ENCODE measurements around the gene PTPRD.
"Not testable (repeated sequence)": the region's sequence is repeated elsewhere in the genome, so short reads cannot be mapped to it uniquely, and the experiment has no call there.

Gene PTPRD

GRCh38 chr9:8946461-8946860, 1666.3 kb downstream of the PTPRD start:
- DNase-seq: no peak

- DNase-seq: no peak
Measured at GRCh38 chr9:8943392-8943791, 1669.4 kb downstream of the PTPRD start.

DNA sequence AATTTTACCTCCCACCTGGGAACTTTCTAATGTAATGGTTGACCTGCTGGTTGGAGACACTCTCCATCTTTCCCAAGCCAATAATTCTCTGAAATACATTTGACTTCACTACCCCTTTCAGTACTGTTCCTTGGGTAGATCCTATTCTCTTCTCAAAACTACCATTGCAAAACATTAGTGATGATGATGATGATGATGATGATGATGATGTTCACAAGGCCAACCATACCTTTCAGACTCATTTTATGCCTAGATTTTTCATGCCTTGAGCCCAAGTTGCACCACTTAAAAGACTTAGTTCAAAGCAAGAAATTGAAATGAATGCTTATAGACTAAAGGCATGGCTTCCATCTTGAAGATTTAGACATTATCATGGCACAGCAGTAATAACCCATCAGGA, 1672.2 kb downstream of the PTPRD start:
- DNase-seq: no peak

DNA sequence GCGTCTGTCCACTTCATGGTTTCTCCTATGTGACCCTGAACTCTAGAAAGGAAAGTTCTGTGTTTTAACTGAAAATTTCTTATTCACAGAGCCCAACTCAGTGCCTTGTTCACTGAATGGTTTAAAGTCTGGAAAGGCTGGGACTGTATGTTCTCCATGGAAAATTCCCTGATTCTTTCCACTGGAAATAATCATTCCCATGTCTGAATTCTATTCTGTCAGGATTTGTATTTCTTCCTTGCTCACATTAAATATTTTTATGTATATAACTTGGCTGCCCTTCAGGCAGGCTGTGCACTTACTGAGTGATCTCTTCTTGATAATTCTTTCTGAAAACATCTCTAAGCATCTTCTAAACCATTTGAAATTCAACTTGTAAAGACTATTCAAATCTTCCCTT, 1686.3 kb downstream of the PTPRD start:
- DNase-seq: no peak

DNA sequence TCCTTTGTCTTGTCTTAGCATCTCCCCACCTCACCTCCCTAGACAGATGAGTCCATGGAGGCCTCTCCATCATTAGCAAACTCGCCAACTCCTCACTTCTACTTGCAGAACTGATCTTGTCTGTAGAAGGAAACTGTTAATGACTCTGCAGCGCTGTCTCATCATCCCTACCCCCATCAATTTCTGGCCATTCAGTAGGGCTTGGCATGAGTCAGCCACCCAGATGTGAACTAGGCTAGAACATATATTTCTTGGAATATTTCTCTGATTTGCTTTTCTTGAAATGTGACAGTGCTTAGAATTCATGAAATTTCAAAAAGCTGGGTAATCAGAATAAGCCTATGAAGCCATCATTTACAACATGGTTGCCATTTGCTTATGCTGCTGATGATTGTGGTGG, 1688.2 kb downstream of the PTPRD start:
- no peak for DNase-seq

GRCh38 chr9:8920478-8921183, 1692.2 kb downstream of the PTPRD start:
- DNase-seq: not testable (repeated sequence)

- DNase-seq: no peak
Measured at GRCh38 chr9:8917956-8918739, 1694.7 kb downstream of the PTPRD start.

GRCh38 chr9:8916771-8917170, 1696.0 kb downstream of the PTPRD start:
- DNase-seq: no peak

GRCh38 chr9:8907868-8908267, 1704.9 kb downstream of the PTPRD start:
- no peak for DNase-seq

DNA sequence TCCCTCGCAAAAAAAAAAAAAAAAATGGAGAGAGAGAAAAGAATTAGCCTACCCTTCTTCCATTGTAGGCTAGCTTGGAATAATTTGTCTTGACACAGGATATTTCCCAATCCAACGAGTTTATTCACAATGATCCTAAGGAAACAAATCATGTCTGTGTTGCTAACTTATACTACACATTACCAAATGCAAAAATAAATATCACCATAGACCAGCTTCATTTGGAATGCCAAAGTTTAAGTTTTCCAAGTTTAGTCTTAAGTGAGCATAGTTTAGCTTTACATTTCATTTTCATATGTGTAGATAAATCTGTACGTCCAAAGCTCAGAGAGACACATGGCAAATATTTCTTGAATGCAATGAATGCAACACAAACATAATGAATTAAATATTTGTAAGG, 1707.1 kb downstream of the PTPRD start:
- DNase-seq: no peak

DNA sequence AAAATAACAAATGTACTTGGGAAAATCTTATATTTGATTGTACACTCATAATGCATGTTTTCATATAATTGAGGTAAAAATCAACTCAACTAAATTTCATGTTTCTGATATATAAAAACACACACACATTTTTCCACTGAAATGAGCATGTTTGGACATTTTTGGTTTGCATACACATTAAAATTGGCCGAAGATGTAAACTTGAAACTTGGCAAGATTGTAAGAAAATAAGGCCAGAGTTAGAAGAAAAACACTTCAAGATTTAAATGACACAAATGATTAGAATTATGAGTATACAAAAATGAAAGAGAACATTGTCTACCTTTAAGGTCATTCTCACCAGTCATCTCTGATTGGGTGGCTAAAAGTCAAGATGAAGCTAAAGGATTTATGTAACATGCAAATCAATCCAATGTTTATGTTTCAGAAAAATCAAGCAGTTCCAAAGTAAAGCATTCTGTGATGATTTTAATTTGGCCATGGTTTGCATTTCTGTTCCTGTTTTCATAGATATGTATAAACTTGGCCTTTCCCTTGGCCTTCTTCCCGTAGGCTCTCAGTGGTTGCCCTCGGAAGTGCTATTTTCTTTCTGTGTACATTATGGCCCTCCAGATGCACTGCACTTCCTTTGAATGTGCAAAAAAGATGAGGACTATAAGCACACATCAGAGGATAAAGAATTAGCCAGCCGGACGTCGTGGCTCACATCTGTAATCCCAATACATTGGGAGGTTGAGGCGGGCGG, 1707.9 kb downstream of the PTPRD start:
- no peak for DNase-seq

- no peak for DNase-seq
Measured at GRCh38 chr9:8903077-8903476, 1709.7 kb downstream of the PTPRD start.

GRCh38 chr9:8901146-8901545, 1711.7 kb downstream of the PTPRD start:
- DNase-seq: no peak

GRCh38 chr9:8899511-8899910, 1713.3 kb downstream of the PTPRD start:
- no peak for DNase-seq

GRCh38 chr9:8895861-8896224, 1717.0 kb downstream of the PTPRD start:
- DNase-seq: no peak

DNA sequence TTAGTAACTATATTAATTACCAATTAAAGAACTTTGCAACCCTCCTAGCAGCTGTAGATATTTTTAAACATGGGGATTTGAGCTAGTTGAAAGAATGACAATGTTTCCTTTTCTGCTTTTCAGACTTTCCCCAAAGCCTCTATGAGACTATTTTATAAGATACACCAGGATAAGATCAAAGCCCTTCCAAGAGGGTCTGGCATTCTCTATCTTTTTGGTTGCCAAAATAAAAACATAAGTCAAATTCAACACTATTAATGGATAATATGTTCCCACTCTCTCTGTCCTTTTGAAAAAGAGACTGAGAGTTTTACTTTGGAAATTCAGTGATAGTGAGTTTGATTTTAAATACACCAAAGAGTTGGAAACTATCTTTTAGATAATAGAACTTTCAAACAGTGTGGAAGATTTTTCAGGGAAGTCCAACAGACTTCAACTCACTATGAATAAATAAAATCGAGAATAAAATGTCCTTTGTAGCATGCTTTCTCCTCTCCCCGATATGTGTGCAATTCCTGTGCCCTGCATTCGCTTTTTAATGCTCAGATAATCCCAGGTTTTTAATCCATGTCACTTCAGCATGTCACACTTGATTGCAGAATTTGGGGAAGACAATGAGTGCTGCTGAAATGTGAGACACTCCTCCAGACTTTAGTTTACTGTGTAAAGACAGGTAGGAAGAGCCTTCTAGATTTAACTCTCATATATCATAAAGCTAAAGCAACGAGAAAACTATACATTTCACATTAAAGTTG, 1717.5 kb downstream of the PTPRD start:
- no peak for DNase-seq

GRCh38 chr9:8890695-8891094, 1722.1 kb downstream of the PTPRD start:
- DNase-seq: no peak

DNA sequence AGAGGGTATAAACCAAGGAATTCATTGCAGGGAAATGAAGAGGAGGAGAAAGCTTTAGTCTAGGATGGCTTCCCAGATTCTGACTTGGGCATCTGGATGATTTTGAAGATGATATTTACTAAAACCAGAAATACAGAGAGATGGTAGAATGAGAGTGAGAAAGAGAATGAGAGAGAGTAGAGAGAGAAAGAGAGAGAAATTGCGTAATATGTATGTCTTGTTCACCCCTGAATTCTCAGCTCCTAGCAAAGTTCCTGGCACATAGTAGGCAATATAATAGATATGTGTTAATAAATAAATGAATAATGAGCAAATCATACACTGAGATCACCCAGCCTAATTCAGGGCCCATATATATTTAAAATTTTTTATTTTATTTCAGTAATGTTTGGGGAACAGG, 1723.7 kb downstream of the PTPRD start:
- DNase-seq: no peak

GRCh38 chr9:8888591-8888990, 1724.2 kb downstream of the PTPRD start:
- no peak for DNase-seq

GRCh38 chr9:8887369-8887768, 1725.4 kb downstream of the PTPRD start:
- DNase-seq: no peak

GRCh38 chr9:8883321-8883720, 1729.5 kb downstream of the PTPRD start:
- DNase-seq: no peak

- no peak for DNase-seq
Measured at GRCh38 chr9:8880060-8880459, 1732.7 kb downstream of the PTPRD start.

DNA sequence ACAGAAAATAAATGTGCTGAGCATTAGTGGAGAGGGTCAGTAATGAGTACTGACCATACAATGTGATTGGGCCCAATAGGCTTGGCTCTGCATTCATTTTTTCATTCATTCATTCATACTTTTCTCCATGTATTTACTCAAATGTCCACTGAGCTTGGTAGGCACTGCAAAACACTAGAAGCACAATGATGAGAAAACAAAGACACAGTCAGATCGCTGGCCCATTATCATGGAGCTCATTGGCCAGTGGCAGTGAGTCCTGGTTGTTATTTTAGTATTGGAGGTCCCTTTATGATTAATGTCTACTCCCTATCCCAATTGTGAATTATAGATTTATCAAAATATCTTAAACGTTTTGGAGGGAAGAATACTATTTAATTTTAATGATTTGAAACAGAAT, 1733.5 kb downstream of the PTPRD start:
- DNase-seq: no peak

Measured in CD4-positive, alpha-beta T cell treated with Interleukin-6 for 4 hours (primary cell).